Gastroesophageal sphincter (tissue), 3 donors: ENCODE measurements around the gene THAP12.

ENCODE experiments used
- EP300 ChIP-seq: sonication (generic); formaldehyde crosslinking; IDR thresholded peaks from one replicate; pipeline ENCODE4 v1.6.1; 2017; ENCODE audit warnings: antibody characterized with exemption, mild to moderate bottlenecking
- POLR2A ChIP-seq, 2 donors: fragments of 450-650 bp; IDR thresholded peaks; one replicate each; pipeline ENCODE4 v1.6.1; 2017; ENCODE audit warnings: antibody characterized with exemption in 2 of 2, mild to moderate bottlenecking in 2 of 2, moderate library complexity in 1 of 2
- POLR2AphosphoS5 ChIP-seq: sonication (generic); formaldehyde crosslinking; IDR thresholded peaks from one replicate; pipeline ENCODE4 v1.6.1; 2017; ENCODE audit warnings: antibody characterized with exemption
- TF ChIP-seq, protein P1 (sequence below), 4 experiments: fragments of 200-600 bp in 2 of 4; fragments of 450-650 bp in 2 of 4; sonication (generic) in 1 of 4; IDR thresholded peaks; one replicate each; pipeline ENCODE4 v1.5.1; 2017 to 2019; ENCODE audit warnings: antibody characterized with exemption in 4 of 4, mild to moderate bottlenecking in 2 of 4, moderate library complexity in 2 of 4

DNA sequence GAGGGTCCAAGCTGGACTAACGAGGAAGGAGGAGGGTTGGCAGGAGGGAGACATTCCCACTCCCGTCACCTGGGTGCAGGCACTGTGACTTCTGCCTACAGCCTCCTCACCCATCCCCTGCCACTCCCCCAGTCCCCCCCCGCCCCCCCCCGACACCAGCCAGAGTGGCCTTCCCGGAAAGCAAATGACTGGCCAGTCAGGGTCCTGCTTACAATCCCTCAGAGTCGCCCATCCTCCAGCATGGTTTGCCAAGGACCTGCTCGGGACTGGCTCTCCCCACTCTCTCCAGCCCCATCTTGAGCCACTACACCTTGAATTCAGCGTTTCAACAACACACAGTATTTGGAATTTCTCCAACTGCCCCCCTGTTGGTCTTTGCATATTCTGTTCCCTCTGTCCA, 59.6 kb downstream of the THAP12 start:
- TF ChIP-seq EP300 (no peak), POLR2AphosphoS5 (no peak), POLR2A (IDR thresholded peaks at IDR 0.05) (no peak)
- TF ChIP-seq, protein P1, sequence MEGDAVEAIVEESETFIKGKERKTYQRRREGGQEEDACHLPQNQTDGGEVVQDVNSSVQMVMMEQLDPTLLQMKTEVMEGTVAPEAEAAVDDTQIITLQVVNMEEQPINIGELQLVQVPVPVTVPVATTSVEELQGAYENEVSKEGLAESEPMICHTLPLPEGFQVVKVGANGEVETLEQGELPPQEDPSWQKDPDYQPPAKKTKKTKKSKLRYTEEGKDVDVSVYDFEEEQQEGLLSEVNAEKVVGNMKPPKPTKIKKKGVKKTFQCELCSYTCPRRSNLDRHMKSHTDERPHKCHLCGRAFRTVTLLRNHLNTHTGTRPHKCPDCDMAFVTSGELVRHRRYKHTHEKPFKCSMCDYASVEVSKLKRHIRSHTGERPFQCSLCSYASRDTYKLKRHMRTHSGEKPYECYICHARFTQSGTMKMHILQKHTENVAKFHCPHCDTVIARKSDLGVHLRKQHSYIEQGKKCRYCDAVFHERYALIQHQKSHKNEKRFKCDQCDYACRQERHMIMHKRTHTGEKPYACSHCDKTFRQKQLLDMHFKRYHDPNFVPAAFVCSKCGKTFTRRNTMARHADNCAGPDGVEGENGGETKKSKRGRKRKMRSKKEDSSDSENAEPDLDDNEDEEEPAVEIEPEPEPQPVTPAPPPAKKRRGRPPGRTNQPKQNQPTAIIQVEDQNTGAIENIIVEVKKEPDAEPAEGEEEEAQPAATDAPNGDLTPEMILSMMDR (IDR thresholded peaks at IDR 0.05): no peak
